ENCODE data around the gene MAP7. TPM values are rescaled to one million over a fixed set of nuclear protein-coding genes. Genes with fewer than 3 reads are reported as not detected.

Gene MAP7
- total RNA-seq, 1 donor from 2014 or later = 1.3 TPM

GRCh38 chr6:136511926-136512325 lies 38.3 kb downstream of the MAP7 start:
- no peak for TF ChIP-seq CTCF (conservative IDR thresholded peaks at IDR 0.05)
- DNase-seq (ENCODE audit: low read depth, low spot score) = no peak
- peaks cover 3% of the 10 kb centered on the region for H3K9me3 Mint-ChIP-seq
- H3K4me1 Mint-ChIP-seq = no peaks in the 10 kb centered on the region
- H3K27ac Mint-ChIP-seq (ENCODE audit: unreplicated experiment) = no peak overlapping the region
- no peak overlapping the region for H3K4me3 Mint-ChIP-seq
- H3K36me3 Mint-ChIP-seq (ENCODE audit: low read depth) = no peaks in the 10 kb centered on the region
- H3K27me3 Mint-ChIP-seq (ENCODE audit: low read depth) = no peaks in the 10 kb centered on the region

GRCh38 chr6:136511397-136511796 lies 38.8 kb downstream of the MAP7 start:
- Mint-ChIP-seq H3K27me3 (ENCODE audit: low read depth) (no peaks in the 10 kb centered on the region), H3K27ac (ENCODE audit: unreplicated experiment) (no peak overlapping the region), H3K4me3 (no peak overlapping the region), H3K9me3 (peaks cover 3% of the 10 kb centered on the region), H3K36me3 (ENCODE audit: low read depth) (no peaks in the 10 kb centered on the region), H3K4me1 (no peaks in the 10 kb centered on the region)
- no peak for TF ChIP-seq CTCF (conservative IDR thresholded peaks at IDR 0.05)
- no peak for DNase-seq (ENCODE audit: low read depth, low spot score)

- Mint-ChIP-seq H3K36me3 (ENCODE audit: low read depth) (no peaks in the 10 kb centered on the region), H3K4me1 (no peaks in the 10 kb centered on the region), H3K4me3 (no peak overlapping the region), H3K27me3 (ENCODE audit: low read depth) (no peaks in the 10 kb centered on the region), H3K27ac (ENCODE audit: unreplicated experiment) (no peak overlapping the region), H3K9me3 (peaks cover 3% of the 10 kb centered on the region)
- no peak for DNase-seq (ENCODE audit: low read depth, low spot score)
- no peak for TF ChIP-seq CTCF (conservative IDR thresholded peaks at IDR 0.05)
Observed at GRCh38 chr6:136510782-136511181, 39.4 kb downstream of the MAP7 start.

GRCh38 chr6:136510299-136510698 lies 39.9 kb downstream of the MAP7 start:
- no peaks in the 10 kb centered on the region for H3K36me3 Mint-ChIP-seq (ENCODE audit: low read depth)
- H3K4me3 Mint-ChIP-seq = no peak overlapping the region
- peaks cover 3% of the 10 kb centered on the region for H3K9me3 Mint-ChIP-seq
- DNase-seq (ENCODE audit: low read depth, low spot score) = no peak
- no peaks in the 10 kb centered on the region for H3K27me3 Mint-ChIP-seq (ENCODE audit: low read depth)
- no peak overlapping the region for H3K27ac Mint-ChIP-seq (ENCODE audit: unreplicated experiment)
- no peak for TF ChIP-seq CTCF (conservative IDR thresholded peaks at IDR 0.05)
- H3K4me1 Mint-ChIP-seq = no peaks in the 10 kb centered on the region

GRCh38 chr6:136508725-136509392 lies 41.4 kb downstream of the MAP7 start:
- no peak overlapping the region for H3K27ac Mint-ChIP-seq (ENCODE audit: unreplicated experiment)
- DNase-seq (ENCODE audit: low read depth, low spot score) = no peak
- H3K4me3 Mint-ChIP-seq = no peak overlapping the region
- TF ChIP-seq CTCF (conservative IDR thresholded peaks at IDR 0.05) = no peak
- H3K36me3 Mint-ChIP-seq (ENCODE audit: low read depth) = no peaks in the 10 kb centered on the region
- peaks cover 3% of the 10 kb centered on the region for H3K9me3 Mint-ChIP-seq
- no peaks in the 10 kb centered on the region for H3K4me1 Mint-ChIP-seq
- H3K27me3 Mint-ChIP-seq (ENCODE audit: low read depth) = no peaks in the 10 kb centered on the region
